SU-DHL-6 (cell line): Measurements from ENCODE around the gene GMFB.

Experiments used
- CTCF ChIP-seq: fragments of 200-600 bp; sonication (generic); IDR thresholded peaks from one replicate; pipeline ENCODE4 v1.5.1; 2017; ENCODE audit warnings: antibody characterized with exemption, mild to moderate bottlenecking, low read length, moderate library complexity; ENCODE audit not compliant: insufficient read depth, poor library complexity, severe bottlenecking
- EZH2phosphoT487 ChIP-seq: fragments of 200-600 bp; sonication (generic), shearing (Covaris generic); conservative IDR thresholded peaks from 2 replicates; pipeline ENCODE4 v1.6.1; 2018; ENCODE audit warnings: mild to moderate bottlenecking, antibody characterized with exemption, low read length, moderate library complexity, mixed read lengths

- TF ChIP-seq CTCF = no peak
- no peak for TF ChIP-seq EZH2phosphoT487
These were observed 13.8 kb upstream of the GMFB start for GRCh38 chr14:54502602-54503001.
